GM12872 (cell line): Measurements from ENCODE around the gene FRAT2.

Source experiments
- CTCF ChIP-seq: IDR thresholded peaks from 3 replicates; pipeline ENCODE4 v1.5.1; 2011; ENCODE audit warnings: low read depth, mild to moderate bottlenecking, low read length, moderate library complexity; ENCODE audit not compliant: insufficient read depth

Gene FRAT2

GRCh38 chr10:97334370-97335175 lies at the start of gene FRAT2:
TSS of gene FRAT2 (minus strand) at chr10:97334729. CDS start at chr10:97334572, 157 bp downstream.
- no peak for TF ChIP-seq CTCF

GRCh38 chr10:97384156-97384555 lies 49.6 kb upstream of the FRAT2 start:
- TF ChIP-seq CTCF = no peak

- TF ChIP-seq CTCF = no peak
Observed at GRCh38 chr10:97383159-97383558, 48.6 kb upstream of the FRAT2 start.

GRCh38 chr10:97381626-97382025 lies 47.1 kb upstream of the FRAT2 start:
- TF ChIP-seq CTCF = no peak

- no peak for TF ChIP-seq CTCF
Observed at GRCh38 chr10:97380516-97380915, 46.0 kb upstream of the FRAT2 start.

GRCh38 chr10:97378933-97379921 lies 44.7 kb upstream of the FRAT2 start:
- no peak for TF ChIP-seq CTCF

GRCh38 chr10:97376413-97376812 lies 41.9 kb upstream of the FRAT2 start:
- TF ChIP-seq CTCF = no peak
